OCI-LY1 (cell line): ENCODE results near the gene ZFYVE28.

Experiments
- H2AFZ ChIP-seq: fragments of 200-600 bp; sonication (generic), shearing (Covaris generic); 2 replicates; pipeline ENCODE4 v1.6.0; 2014; ENCODE audit warnings: antibody characterized with exemption, mild to moderate bottlenecking, low read length
- H3F3A ChIP-seq: fragments of 200-600 bp; sonication (generic), shearing (Covaris generic); 2 replicates; pipeline ENCODE4 v1.6.0; 2014; ENCODE audit warnings: mild to moderate bottlenecking, antibody characterized with exemption, low read length, moderate library complexity; ENCODE audit not compliant: insufficient read depth
- H3K27ac ChIP-seq: fragments of 200-600 bp; sonication (generic); 2 replicates; pipeline ENCODE4 v1.5.1; 2014; ENCODE audit warnings: low read length, mixed run types, mild to moderate bottlenecking, low read depth; ENCODE audit not compliant: poor library complexity, severe bottlenecking
- H3K27me3 ChIP-seq: fragments of 200-600 bp; sonication (generic); 2 replicates; pipeline ENCODE4 v1.6.0; 2014; ENCODE audit warnings: antibody characterized with exemption, mild to moderate bottlenecking, low read length, moderate library complexity; ENCODE audit not compliant: insufficient read depth
- H3K36me3 ChIP-seq: fragments of 200-600 bp; sonication (generic); 2 replicates; pipeline ENCODE4 v1.6.1; 2014; ENCODE audit warnings: mild to moderate bottlenecking, antibody characterized with exemption, low read length, moderate library complexity, mixed read lengths; ENCODE audit not compliant: insufficient read depth
- H3K4me1 ChIP-seq: fragments of 200-600 bp; sonication (generic); 2 replicates; pipeline ENCODE4 v1.5.1; 2014; ENCODE audit warnings: mild to moderate bottlenecking, low read length, moderate library complexity; ENCODE audit not compliant: insufficient read depth, severe bottlenecking
- H3K4me2 ChIP-seq: fragments of 200-600 bp; sonication (generic), shearing (Covaris generic); 2 replicates; pipeline ENCODE4 v1.6.1; 2014; ENCODE audit warnings: low read length
- H3K4me3 ChIP-seq: fragments of 200-600 bp; sonication (generic); 2 replicates; pipeline ENCODE4 v1.5.1; 2014; ENCODE audit warnings: low read length, low read depth, mild to moderate bottlenecking, mixed read lengths; ENCODE audit not compliant: poor library complexity, severe bottlenecking
- H3K79me2 ChIP-seq: fragments of 200-600 bp; shearing (Covaris generic); 2 replicates; pipeline ENCODE4 v1.6.1; 2016; ENCODE audit warnings: mixed run types, low read length, mixed read lengths; ENCODE audit not compliant: insufficient read depth
- H3K9ac ChIP-seq: fragments of 200-600 bp; sonication (generic), shearing (Covaris generic); 2 replicates; pipeline ENCODE4 v1.6.1; 2014; ENCODE audit warnings: mild to moderate bottlenecking, low read length, mixed read lengths
- H3K9me2 ChIP-seq: fragments of 200-600 bp; sonication (generic), shearing (Covaris generic); 2 replicates; pipeline ENCODE4 v1.6.1; 2014; ENCODE audit warnings: low read depth, mild to moderate bottlenecking, low read length, mixed read lengths
- H3K9me3 ChIP-seq: fragments of 200-600 bp; shearing (Covaris generic); 2 replicates; pipeline ENCODE4 v1.6.1; 2014; ENCODE audit warnings: low read length, mixed read lengths
- H4K20me1 ChIP-seq: fragments of 200-600 bp; sonication (generic), shearing (Covaris generic); 2 replicates; pipeline ENCODE4 v1.6.0; 2016; ENCODE audit warnings: mild to moderate bottlenecking, low read length; ENCODE audit not compliant: insufficient read depth
- CTCF ChIP-seq: fragments of 200-600 bp; sonication (generic), shearing (Covaris generic); IDR thresholded peaks from 2 replicates; pipeline ENCODE4 v1.5.1; 2017; ENCODE audit warnings: mild to moderate bottlenecking, antibody characterized with exemption, low read length, moderate library complexity, mixed read lengths
- EZH2 ChIP-seq: fragments of 200-600 bp; sonication (generic), shearing (Covaris generic); IDR thresholded peaks from 2 replicates; pipeline ENCODE4 v1.8.0; 2017; ENCODE audit warnings: borderline replicate concordance, mixed run types, mild to moderate bottlenecking, antibody characterized with exemption, low read length, moderate library complexity, mixed read lengths

The ZFYVE28 gene

GRCh38 chr4:2327579-2327978 is 90.9 kb downstream of the ZFYVE28 start:
- H2AFZ ChIP-seq = no peak overlapping the region
- no peaks in the 10 kb centered on the region for H3K9me3 ChIP-seq
- no peak overlapping the region for H3K4me3 ChIP-seq
- H3K27me3 ChIP-seq = no peaks in the 10 kb centered on the region
- no peaks in the 10 kb centered on the region; the same call in 1 of the 2 replicates for H3K36me3 ChIP-seq
- no peak overlapping the region for H3K9ac ChIP-seq
- H3F3A ChIP-seq = no peaks in the 10 kb centered on the region
- H3K9me2 ChIP-seq = no peaks in the 10 kb centered on the region
- no peaks in the 10 kb centered on the region for H3K79me2 ChIP-seq
- no peaks in the 10 kb centered on the region for H3K4me1 ChIP-seq
- no peak overlapping the region for H3K4me2 ChIP-seq
- no peak overlapping the region for H3K27ac ChIP-seq
- TF ChIP-seq CTCF (no peak), EZH2 (no peak)
- no peaks in the 10 kb centered on the region for H4K20me1 ChIP-seq

GRCh38 chr4:2324891-2325290 is 93.6 kb downstream of the ZFYVE28 start:
- H3K9me2 ChIP-seq = no peaks in the 10 kb centered on the region
- no peak overlapping the region for H3K4me2 ChIP-seq
- no peak for TF ChIP-seq CTCF
- no peaks in the 10 kb centered on the region for H4K20me1 ChIP-seq
- no peaks in the 10 kb centered on the region for H3K9me3 ChIP-seq
- H3K36me3 ChIP-seq = no peaks in the 10 kb centered on the region; the same call in 1 of the 2 replicates
- no peak overlapping the region for H3K4me3 ChIP-seq
- no peaks in the 10 kb centered on the region for H3K4me1 ChIP-seq
- H3K27me3 ChIP-seq = no peaks in the 10 kb centered on the region
- H2AFZ ChIP-seq = no peak overlapping the region
- H3K79me2 ChIP-seq = no peaks in the 10 kb centered on the region
- no peak overlapping the region for H3K27ac ChIP-seq
- no peak overlapping the region for H3K9ac ChIP-seq
- H3F3A ChIP-seq = no peaks in the 10 kb centered on the region

GRCh38 chr4:2322841-2323240 is 95.6 kb downstream of the ZFYVE28 start:
- Histone ChIP-seq H3K4me2 (no peak overlapping the region), H3K4me1 (no peaks in the 10 kb centered on the region), H4K20me1 (no peaks in the 10 kb centered on the region), H3K9me2 (no peaks in the 10 kb centered on the region), H3K9ac (no peak overlapping the region), H3K4me3 (no peak overlapping the region), H3K27me3 (no peaks in the 10 kb centered on the region), H3K36me3 (no peaks in the 10 kb centered on the region; the same call in 1 of the 2 replicates), H3K9me3 (no peaks in the 10 kb centered on the region), H3K79me2 (no peaks in the 10 kb centered on the region), H2AFZ (no peak overlapping the region), H3F3A (no peaks in the 10 kb centered on the region), H3K27ac (no peak overlapping the region)
- TF ChIP-seq CTCF = no peak
- no peak for TF ChIP-seq EZH2
